Mesothelial cell of epicardium (in vitro differentiated cells): ENCODE measurements around the gene ALDOC. TPM values are rescaled to one million over a fixed set of nuclear protein-coding genes. Genes with fewer than 3 reads are reported as not detected.
"Not testable (repeated sequence)": the region's sequence is repeated elsewhere in the genome, so short reads cannot be mapped to it uniquely, and the experiment has no call there.

Source experiments
- DNase-seq, 2 experiments: peaks; one replicate each; pipeline ENCODE4 v3.0.0; 2021; ENCODE audit warnings: low spot score in 2 of 2; ENCODE audit not compliant: unreplicated experiment in 2 of 2
- H3K27ac Mint-ChIP-seq: 2 replicates; pipeline ENCODE4 v1.8.0; 2021; ENCODE audit warnings: mixed read lengths
- H3K27me3 Mint-ChIP-seq: 2 replicates; pipeline ENCODE4 v1.8.0; 2021; ENCODE audit warnings: low read depth, mixed read lengths
- H3K36me3 Mint-ChIP-seq: 2 replicates; pipeline ENCODE4 v1.8.0; 2021; ENCODE audit warnings: mixed read lengths
- H3K4me1 Mint-ChIP-seq: 2 replicates; pipeline ENCODE4 v1.8.0; 2021; ENCODE audit warnings: mixed read lengths
- H3K4me3 Mint-ChIP-seq: 2 replicates; pipeline ENCODE4 v1.8.0; 2021; ENCODE audit warnings: mild to moderate bottlenecking, moderate library complexity, mixed read lengths
- H3K9me3 Mint-ChIP-seq: 2 replicates; pipeline ENCODE4 v1.8.0; 2021; ENCODE audit warnings: mixed read lengths
- CTCF ChIP-seq: fragments of 200-600 bp; sonication (generic); IDR thresholded peaks from one replicate; pipeline ENCODE4 v1.5.0; 2021; ENCODE audit warnings: antibody characterized with exemption; ENCODE audit not compliant: unreplicated experiment
- total RNA-seq: library from RNA; stranded (reverse); gene quantifications from 3 replicates; pipeline ENCODE4 v1.2.1, GENCODE V29; 2021

The ALDOC gene
- total RNA-seq, 1 donor from 2014 or later = 22.6 TPM

- H3K4me3 Mint-ChIP-seq = no peak overlapping the region
- H3K36me3 Mint-ChIP-seq = peaks cover 24% of the 10 kb centered on the region
- no peaks in the 10 kb centered on the region for H3K9me3 Mint-ChIP-seq
- DNase-seq = no peak
- no peak overlapping the region for H3K27ac Mint-ChIP-seq
- no peaks in the 10 kb centered on the region for H3K4me1 Mint-ChIP-seq
- no peaks in the 10 kb centered on the region for H3K27me3 Mint-ChIP-seq
- no peak for TF ChIP-seq CTCF
Observed at GRCh38 chr17:28612531-28612930, 35.8 kb upstream of the ALDOC start.

- no peaks in the 10 kb centered on the region for H3K27me3 Mint-ChIP-seq
- DNase-seq = no peak
- no peaks in the 10 kb centered on the region for H3K9me3 Mint-ChIP-seq
- peaks cover 19% of the 10 kb centered on the region for H3K36me3 Mint-ChIP-seq
- H3K4me1 Mint-ChIP-seq = no peaks in the 10 kb centered on the region
- TF ChIP-seq CTCF = no peak
- H3K27ac Mint-ChIP-seq = no peak overlapping the region
- H3K4me3 Mint-ChIP-seq = no peak overlapping the region
Observed at GRCh38 chr17:28610376-28610775, 33.7 kb upstream of the ALDOC start.

GRCh38 chr17:28604031-28604430 lies 27.3 kb upstream of the ALDOC start:
- H3K4me3 Mint-ChIP-seq, H3K27ac Mint-ChIP-seq, DNase-seq, H3K4me1 Mint-ChIP-seq, H3K9me3 Mint-ChIP-seq, H3K36me3 Mint-ChIP-seq, H3K27me3 Mint-ChIP-seq: not testable (repeated sequence)

GRCh38 chr17:28599311-28600184 lies 22.9 kb upstream of the ALDOC start:
- H3K27me3 Mint-ChIP-seq = no peaks in the 10 kb centered on the region
- DNase-seq = no peak

GRCh38 chr17:28598799-28599310 lies 22.2 kb upstream of the ALDOC start, which contains the start of gene SPAG5:
TSS of gene SPAG5 (minus strand) at chr17:28599025. CDS start at chr17:28598946, 79 bp downstream.
- H3K9me3 Mint-ChIP-seq = no peaks in the 10 kb centered on the region
- TF ChIP-seq CTCF = no peak
- no peaks in the 10 kb centered on the region for H3K36me3 Mint-ChIP-seq
- H3K27ac Mint-ChIP-seq = peak within 1 kb of the TSS; percentile 91
- DNase-seq = peak; percentile 88 to 96
- H3K27me3 Mint-ChIP-seq = no peaks in the 10 kb centered on the region
- peak within 1 kb of the TSS; percentile 84 for H3K4me3 Mint-ChIP-seq
- H3K4me1 Mint-ChIP-seq = peaks cover 19% of the 10 kb centered on the region

More at GRCh38 chr17:28599311-28600184, 22.9 kb upstream of the ALDOC start:
- H3K9me3 Mint-ChIP-seq = no peaks in the 10 kb centered on the region
- peak overlapping the region; percentile 84 for H3K4me3 Mint-ChIP-seq
- no peaks in the 10 kb centered on the region for H3K36me3 Mint-ChIP-seq
- peaks cover 19% of the 10 kb centered on the region for H3K4me1 Mint-ChIP-seq
- peak overlapping the region; percentile 91 for H3K27ac Mint-ChIP-seq
- TF ChIP-seq CTCF = no peak

- peak overlapping the region; percentile 89 for H3K27ac Mint-ChIP-seq
- no peak for TF ChIP-seq CTCF
- H3K36me3 Mint-ChIP-seq = no peaks in the 10 kb centered on the region
- no peaks in the 10 kb centered on the region for H3K27me3 Mint-ChIP-seq
- peaks cover 19% of the 10 kb centered on the region for H3K4me1 Mint-ChIP-seq
- DNase-seq = no peak
- peak overlapping the region; percentile 84 for H3K4me3 Mint-ChIP-seq
- H3K9me3 Mint-ChIP-seq = no peaks in the 10 kb centered on the region
Observed at GRCh38 chr17:28598389-28598788, 21.7 kb upstream of the ALDOC start.
